GM19193 (cell line): ENCODE measurements around the gene ELOVL3.

Source experiments
- POLR2A ChIP-seq: IDR thresholded peaks from 4 replicates; pipeline ENCODE4 v1.6.1; 2011; ENCODE audit not compliant: insufficient read depth, insufficient read length; ENCODE audit errors: extremely low read depth

The ELOVL3 gene

GRCh38 chr10:102241032-102241443 is 14.9 kb downstream of the ELOVL3 start:
- TF ChIP-seq POLR2A, result no peak

- TF ChIP-seq POLR2A, result no peak
Measured at GRCh38 chr10:102241444-102242117, 15.5 kb downstream of the ELOVL3 start, which contains the start of gene PITX3. TSS of gene PITX3 (minus strand) at chr10:102241512. CDS start at chr10:102232080, 9,432 bp downstream.

- TF ChIP-seq POLR2A, result no peak
Measured at GRCh38 chr10:102242118-102242485, 16.0 kb downstream of the ELOVL3 start.

- no peak for TF ChIP-seq POLR2A
Measured at GRCh38 chr10:102243309-102243708, 17.2 kb downstream of the ELOVL3 start.

- TF ChIP-seq POLR2A, result peak; percentile 93
Measured at GRCh38 chr10:102245082-102245931, 19.2 kb downstream of the ELOVL3 start, which contains the start of gene GBF1. TSS of gene GBF1 (plus strand) at chr10:102245532. CDS start at chr10:102258939, 13,407 bp downstream.

GRCh38 chr10:102245932-102246251 is 19.8 kb downstream of the ELOVL3 start:
- TF ChIP-seq POLR2A, result no peak

GRCh38 chr10:102246261-102246660 is 20.2 kb downstream of the ELOVL3 start:
- no peak for TF ChIP-seq POLR2A

- no peak for TF ChIP-seq POLR2A
Measured at GRCh38 chr10:102247734-102248133, 21.6 kb downstream of the ELOVL3 start.

- TF ChIP-seq POLR2A, result no peak
Measured at GRCh38 chr10:102254426-102254825, 28.3 kb downstream of the ELOVL3 start.

GRCh38 chr10:102255404-102255803 is 29.3 kb downstream of the ELOVL3 start:
- TF ChIP-seq POLR2A, result no peak

GRCh38 chr10:102261196-102261595 is 35.1 kb downstream of the ELOVL3 start:
- TF ChIP-seq POLR2A, result no peak

GRCh38 chr10:102261842-102262241 is 35.7 kb downstream of the ELOVL3 start:
- no peak for TF ChIP-seq POLR2A

GRCh38 chr10:102262744-102263370 is 36.8 kb downstream of the ELOVL3 start:
- no peak for TF ChIP-seq POLR2A

- no peak for TF ChIP-seq POLR2A
Measured at GRCh38 chr10:102264371-102264770, 38.3 kb downstream of the ELOVL3 start.

GRCh38 chr10:102266670-102267069 is 40.6 kb downstream of the ELOVL3 start:
- TF ChIP-seq POLR2A, result no peak
